GM21381 (cell line): Measurements from ENCODE around the gene BSN.
A peak's percentile ranks its signal among the peaks of the same experiment; 100 is the strongest.
"Not testable (repeated sequence)": the region's sequence is repeated elsewhere in the genome, so short reads cannot be mapped to it uniquely, and the experiment has no call there.

ENCODE experiments used
- ATAC-seq: cut with Tn5 transposase; IDR thresholded peaks from one replicate; pipeline ENCODE4 v1.9.1; 2021; ENCODE audit warnings: mild to moderate bottlenecking, moderate library complexity; ENCODE audit not compliant: unreplicated experiment

BSN gene

GRCh38 chr3:49535971-49536874 lies 18.1 kb upstream of the BSN start:
- ATAC-seq = no peak

GRCh38 chr3:49536875-49537533 lies 17.3 kb upstream of the BSN start:
- no peak for ATAC-seq

- ATAC-seq = peak; percentile 89
Measured at GRCh38 chr3:49539659-49540560, 14.4 kb upstream of the BSN start.

- no peak for ATAC-seq
Measured at GRCh38 chr3:49552087-49552486, 2.2 kb upstream of the BSN start.

- no peak for ATAC-seq
Measured at GRCh38 chr3:49553324-49553691, 969 bp upstream of the BSN start.

GRCh38 chr3:49554633-49555265 lies 472 bp downstream of the BSN start:
- ATAC-seq = peak; percentile 64

GRCh38 chr3:49556500-49557275 lies 2.4 kb downstream of the BSN start:
- ATAC-seq = no peak

GRCh38 chr3:49563040-49563578 lies 8.8 kb downstream of the BSN start:
- no peak for ATAC-seq

GRCh38 chr3:49563766-49564165 lies 9.5 kb downstream of the BSN start:
- ATAC-seq = no peak

- no peak for ATAC-seq
Measured at GRCh38 chr3:49566312-49566711, 12.0 kb downstream of the BSN start.

- ATAC-seq = no peak
Measured at GRCh38 chr3:49567406-49567805, 13.1 kb downstream of the BSN start.

- no peak for ATAC-seq
Measured at GRCh38 chr3:49568965-49569364, 14.7 kb downstream of the BSN start.

- ATAC-seq = no peak
Measured at GRCh38 chr3:49570028-49570654, 15.9 kb downstream of the BSN start.

GRCh38 chr3:49582177-49582576 lies 27.9 kb downstream of the BSN start:
- no peak for ATAC-seq

GRCh38 chr3:49585261-49585755 lies 31.0 kb downstream of the BSN start:
- ATAC-seq = not testable (repeated sequence)

- no peak for ATAC-seq
Measured at GRCh38 chr3:49591615-49592014, 37.3 kb downstream of the BSN start.

- no peak for ATAC-seq
Measured at GRCh38 chr3:49593041-49593440, 38.8 kb downstream of the BSN start.

GRCh38 chr3:49600781-49601180 lies 46.5 kb downstream of the BSN start:
- ATAC-seq = no peak
